IPS-18a (cell line): Measurements from ENCODE around the gene EN2.

ENCODE experiments used
- H3K27ac ChIP-seq: one replicate; pipeline ENCODE4 v1.5.1; 2013; ENCODE audit warnings: low read length
- H3K27me3 ChIP-seq: one replicate; pipeline ENCODE4 v1.6.1; 2013; ENCODE audit warnings: mild to moderate bottlenecking, low read length; ENCODE audit not compliant: control insufficient read depth, insufficient read depth
- H3K36me3 ChIP-seq: one replicate; pipeline ENCODE4 v1.6.1; 2013; ENCODE audit warnings: low read depth, low read length; ENCODE audit not compliant: control insufficient read depth
- H3K4me1 ChIP-seq: one replicate; pipeline ENCODE4 v1.6.1; 2013; ENCODE audit warnings: low read depth, low read length; ENCODE audit not compliant: control insufficient read depth
- H3K4me3 ChIP-seq: one replicate; pipeline ENCODE4 v1.5.1; 2013; ENCODE audit warnings: low read length
- H3K9ac ChIP-seq: one replicate; pipeline ENCODE4 v1.6.1; 2013; ENCODE audit warnings: mild to moderate bottlenecking, low read length, moderate library complexity
- H3K9me3 ChIP-seq: one replicate; pipeline ENCODE4 v1.6.1; 2013; ENCODE audit warnings: low read depth, low read length; ENCODE audit not compliant: control insufficient read depth

Gene EN2

DNA sequence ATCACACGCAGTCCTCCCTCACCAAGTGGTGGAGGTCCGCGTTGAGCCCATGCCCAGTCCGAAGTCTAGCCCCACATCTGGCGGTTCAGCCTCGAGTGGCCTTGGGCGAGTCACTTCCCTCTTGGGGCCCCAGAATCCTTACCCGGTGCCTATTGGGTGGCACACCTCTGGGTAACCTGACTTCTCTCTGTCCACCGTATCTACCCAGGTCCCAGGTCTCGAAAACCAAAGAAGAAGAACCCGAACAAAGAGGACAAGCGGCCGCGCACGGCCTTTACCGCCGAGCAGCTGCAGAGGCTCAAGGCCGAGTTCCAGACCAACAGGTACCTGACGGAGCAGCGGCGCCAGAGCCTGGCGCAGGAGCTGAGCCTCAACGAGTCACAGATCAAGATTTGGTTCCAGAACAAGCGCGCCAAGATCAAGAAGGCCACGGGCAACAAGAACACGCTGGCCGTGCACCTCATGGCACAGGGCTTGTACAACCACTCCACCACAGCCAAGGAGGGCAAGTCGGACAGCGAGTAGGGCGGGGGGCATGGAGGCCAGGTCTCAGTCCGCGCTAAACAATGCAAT is 4.3 kb downstream of the EN2 start:
- peaks cover 97% of the 10 kb centered on the region for H3K27me3 ChIP-seq
- H3K4me1 ChIP-seq: peaks cover 6% of the 10 kb centered on the region

DNA sequence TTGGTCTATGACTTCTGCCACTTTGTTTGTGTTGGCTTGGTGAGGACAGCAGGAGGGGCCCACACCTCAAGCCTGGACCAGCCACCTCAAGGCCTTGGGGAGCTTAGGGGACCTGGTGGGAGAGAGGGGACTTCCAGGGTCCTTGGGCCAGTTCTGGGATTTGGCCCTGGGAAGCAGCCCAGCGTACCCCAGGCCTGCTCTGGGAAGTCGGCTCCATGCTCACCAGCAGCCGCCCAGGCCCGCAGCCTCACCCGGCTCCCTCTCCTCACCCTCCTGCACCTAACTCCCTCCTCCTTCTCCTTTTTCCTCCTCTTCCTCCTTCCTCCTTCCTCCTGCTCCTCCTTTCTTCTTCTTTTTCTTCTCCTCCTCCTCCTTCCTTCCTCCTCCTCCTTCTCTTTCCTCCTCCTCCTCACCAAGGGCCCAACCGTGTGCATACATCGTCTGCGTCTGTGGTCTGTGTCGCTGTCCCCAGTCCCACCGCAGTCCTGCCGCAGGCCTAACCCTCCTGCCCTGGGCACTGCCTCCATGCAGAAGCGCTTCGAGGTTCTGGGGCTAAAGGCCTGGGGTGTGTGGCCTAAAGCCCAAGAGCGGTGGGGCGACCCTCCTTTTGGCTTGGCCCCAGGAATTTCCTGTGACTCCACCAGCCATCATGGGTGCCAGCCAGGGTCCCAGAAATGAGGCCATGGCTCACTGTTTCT is 5.3 kb downstream of the EN2 start:
- peaks cover 100% of the 10 kb centered on the region for H3K27me3 ChIP-seq

More for the DNA sequence above, 4.3 kb downstream of the EN2 start:
- H3K4me3 ChIP-seq: no peak overlapping the region
- H3K9ac ChIP-seq: no peak overlapping the region
- H3K9me3 ChIP-seq: no peaks in the 10 kb centered on the region
- H3K27ac ChIP-seq: no peak overlapping the region
- H3K36me3 ChIP-seq: no peaks in the 10 kb centered on the region

DNA sequence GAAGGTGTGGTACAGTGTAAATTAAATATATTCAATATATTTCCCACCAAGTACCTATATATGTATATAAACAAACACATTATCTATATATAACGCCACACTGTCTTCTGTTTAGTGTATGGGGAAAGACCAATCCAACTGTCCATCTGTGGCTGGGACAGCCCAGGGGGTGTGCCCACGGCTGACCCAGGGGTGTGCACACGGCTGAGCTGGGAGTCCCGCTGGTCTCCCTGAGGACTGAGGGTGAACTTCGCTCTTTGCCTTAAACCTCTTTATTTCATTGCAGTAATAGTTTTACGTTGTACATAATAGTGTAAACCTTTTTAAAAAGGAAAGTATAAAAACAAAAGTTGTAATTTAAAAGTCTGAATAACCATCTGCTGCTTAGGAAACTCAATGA is 6.3 kb downstream of the EN2 start:
- peaks cover 100% of the 10 kb centered on the region for H3K27me3 ChIP-seq

More for the DNA sequence above, 5.3 kb downstream of the EN2 start:
- Histone ChIP-seq H3K9ac (no peak overlapping the region), H3K4me1 (peaks cover 8% of the 10 kb centered on the region), H3K27ac (no peak overlapping the region), H3K4me3 (no peak overlapping the region), H3K9me3 (no peaks in the 10 kb centered on the region), H3K36me3 (no peaks in the 10 kb centered on the region)

DNA sequence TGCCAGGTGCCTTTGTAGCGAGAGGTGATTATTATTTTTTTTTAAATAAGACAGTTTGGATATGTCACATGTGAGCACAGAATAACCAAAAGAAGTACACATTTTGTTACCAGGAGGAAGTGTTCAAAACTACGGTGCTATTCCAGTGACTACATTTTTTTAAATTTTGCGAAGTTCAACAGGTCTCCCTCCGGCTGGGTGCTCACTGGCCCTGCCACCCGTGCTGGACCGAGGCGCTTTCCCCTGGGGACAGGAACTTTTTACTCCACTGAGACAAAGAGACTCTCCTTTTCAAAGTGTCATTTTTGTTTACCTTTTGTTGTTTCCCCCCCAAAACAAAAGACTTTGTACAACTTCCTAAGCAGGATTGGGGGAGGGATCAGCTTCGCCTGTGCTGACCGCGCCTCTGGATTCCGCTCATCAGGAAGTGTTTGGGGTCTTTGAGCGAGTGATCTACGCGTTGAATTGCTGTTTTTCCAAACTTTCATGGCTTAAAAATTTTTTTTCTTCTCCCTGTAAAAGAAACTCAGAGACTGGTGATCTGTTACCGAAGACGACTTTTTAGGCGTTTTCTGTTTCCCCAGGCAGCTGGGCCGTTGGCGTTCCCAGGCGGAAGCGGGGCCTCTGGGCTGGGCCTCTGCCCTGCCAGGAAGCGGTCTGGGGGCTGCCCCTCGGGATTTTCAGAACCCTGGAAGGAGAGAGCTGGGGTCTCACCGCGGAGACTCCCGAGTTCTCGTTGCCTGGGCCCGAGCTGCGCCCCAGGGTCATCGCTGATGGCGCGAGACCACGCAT is 7.2 kb downstream of the EN2 start:
- H3K9ac ChIP-seq: no peak overlapping the region
- peaks cover 4% of the 10 kb centered on the region for H3K4me1 ChIP-seq
- H3K4me3 ChIP-seq: no peak overlapping the region
- H3K27me3 ChIP-seq: peaks cover 100% of the 10 kb centered on the region
- H3K9me3 ChIP-seq: no peaks in the 10 kb centered on the region
- H3K36me3 ChIP-seq: no peaks in the 10 kb centered on the region
- H3K27ac ChIP-seq: no peak overlapping the region

More for the DNA sequence above, 6.3 kb downstream of the EN2 start:
- no peak overlapping the region for H3K4me3 ChIP-seq
- H3K27ac ChIP-seq: no peak overlapping the region
- H3K4me1 ChIP-seq: peaks cover 8% of the 10 kb centered on the region
- no peaks in the 10 kb centered on the region for H3K9me3 ChIP-seq
- H3K36me3 ChIP-seq: no peaks in the 10 kb centered on the region
- H3K9ac ChIP-seq: no peak overlapping the region

DNA sequence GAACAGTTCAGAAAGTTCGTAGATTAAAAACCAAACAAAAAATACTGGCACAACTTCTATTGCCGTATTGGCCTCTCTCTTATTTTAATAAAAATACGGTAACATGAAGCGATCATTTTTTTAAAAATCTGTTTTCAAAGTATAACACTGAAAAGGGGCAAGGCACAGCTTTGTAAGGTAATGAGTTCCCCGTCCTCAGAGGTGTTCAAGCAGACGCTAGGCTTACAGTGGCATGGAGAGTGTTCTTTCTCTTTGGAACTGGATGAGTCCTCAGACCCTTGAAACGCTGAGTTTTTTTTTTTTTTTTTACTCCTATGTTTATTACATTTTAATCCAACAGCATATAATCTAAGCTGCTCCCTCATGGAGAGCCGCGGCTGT is 7.8 kb downstream of the EN2 start:
- Histone ChIP-seq H3K9ac (no peak overlapping the region), H3K9me3 (no peaks in the 10 kb centered on the region), H3K27ac (no peak overlapping the region), H3K4me1 (peaks cover 3% of the 10 kb centered on the region), H3K36me3 (no peaks in the 10 kb centered on the region), H3K4me3 (no peak overlapping the region), H3K27me3 (peaks cover 100% of the 10 kb centered on the region)

DNA sequence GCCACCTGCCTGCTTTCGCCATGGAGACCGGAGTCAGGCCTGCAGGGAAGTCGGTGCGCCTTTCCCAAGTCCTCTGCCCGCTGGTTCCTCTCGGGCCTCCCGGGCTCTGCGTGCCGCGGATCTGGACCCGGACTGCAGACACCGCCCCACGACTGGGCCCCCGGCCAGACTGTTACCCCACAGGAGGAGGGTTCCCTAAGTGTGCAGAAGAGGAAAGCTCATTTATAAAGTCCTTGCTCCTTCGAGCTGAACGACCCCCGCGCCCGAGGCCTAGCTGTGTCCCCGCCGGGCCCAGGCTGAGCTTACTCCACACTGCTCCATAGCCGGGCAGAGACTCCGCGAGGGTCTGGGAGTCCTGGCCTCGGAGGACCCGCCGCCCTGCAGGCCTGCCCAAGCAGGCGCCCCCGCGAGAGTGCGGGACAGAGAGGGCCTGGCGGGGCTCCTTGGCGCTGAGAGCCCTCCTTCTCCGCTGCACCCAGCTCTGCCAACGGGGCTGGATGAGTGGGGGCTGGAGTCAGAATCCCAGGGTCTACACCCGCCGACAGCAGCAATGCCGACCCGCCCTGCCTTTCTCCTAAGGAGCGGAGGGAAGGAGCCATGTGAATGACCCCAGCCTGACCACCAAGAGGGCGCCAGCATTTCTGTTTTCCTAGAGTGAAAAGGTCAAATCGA is 8.3 kb downstream of the EN2 start:
- peaks cover 3% of the 10 kb centered on the region for H3K4me1 ChIP-seq
- no peak overlapping the region for H3K9ac ChIP-seq
- no peaks in the 10 kb centered on the region for H3K36me3 ChIP-seq
- H3K27me3 ChIP-seq: peaks cover 100% of the 10 kb centered on the region
- no peaks in the 10 kb centered on the region for H3K9me3 ChIP-seq
- no peak overlapping the region for H3K27ac ChIP-seq
- peak overlapping the region; percentile 45 for H3K4me3 ChIP-seq

DNA sequence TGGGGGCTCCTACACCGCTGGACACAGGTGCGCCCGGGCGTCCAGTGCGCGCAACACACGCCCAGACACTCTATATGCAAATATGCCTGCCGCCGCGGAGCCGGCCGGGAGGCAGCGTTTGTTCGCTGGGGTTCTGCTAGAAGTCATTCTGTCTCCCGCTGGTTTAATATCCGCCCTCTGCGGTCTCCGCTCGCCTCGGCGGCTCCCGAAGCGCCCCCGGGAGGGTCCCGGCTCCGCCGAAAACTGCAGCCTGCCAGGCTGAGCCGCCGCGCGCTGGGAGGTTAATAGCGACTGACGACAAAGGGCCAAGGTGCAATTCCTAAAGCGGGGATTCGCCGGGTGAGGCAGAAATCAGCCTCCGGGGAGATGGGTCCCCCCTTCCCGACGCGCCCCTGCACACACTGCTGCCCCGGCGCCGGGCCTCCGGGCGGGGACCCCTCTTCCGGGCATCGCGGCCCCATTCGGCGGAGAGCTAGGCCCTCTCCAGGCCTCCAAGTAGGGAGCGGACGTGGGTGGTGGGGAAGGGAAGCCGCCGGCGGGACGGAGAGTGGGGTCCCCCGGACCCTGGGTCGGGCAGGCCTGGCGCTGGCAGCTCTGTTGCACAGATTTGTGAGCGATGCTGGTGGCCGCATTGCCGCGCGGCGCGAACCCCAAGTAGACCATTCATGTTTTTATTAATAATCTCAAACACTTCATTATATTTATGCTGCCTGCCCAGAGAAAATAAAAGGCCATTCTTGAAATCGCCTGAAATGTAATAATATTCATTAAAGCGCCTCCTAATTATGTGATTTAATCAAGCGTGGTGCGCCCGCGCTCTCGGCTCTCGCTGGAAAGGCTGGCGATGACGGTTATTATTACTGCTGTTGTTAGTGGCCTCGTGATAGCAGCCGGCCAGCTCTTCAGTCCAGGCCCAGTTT is 9.1 kb downstream of the EN2 start:
- Histone ChIP-seq H3K4me3 (peak overlapping the region; percentile 45), H3K27ac (no peak overlapping the region), H3K9ac (no peak overlapping the region), H3K27me3 (peaks cover 100% of the 10 kb centered on the region), H3K36me3 (no peaks in the 10 kb centered on the region), H3K4me1 (peaks cover 6% of the 10 kb centered on the region), H3K9me3 (no peaks in the 10 kb centered on the region)

DNA sequence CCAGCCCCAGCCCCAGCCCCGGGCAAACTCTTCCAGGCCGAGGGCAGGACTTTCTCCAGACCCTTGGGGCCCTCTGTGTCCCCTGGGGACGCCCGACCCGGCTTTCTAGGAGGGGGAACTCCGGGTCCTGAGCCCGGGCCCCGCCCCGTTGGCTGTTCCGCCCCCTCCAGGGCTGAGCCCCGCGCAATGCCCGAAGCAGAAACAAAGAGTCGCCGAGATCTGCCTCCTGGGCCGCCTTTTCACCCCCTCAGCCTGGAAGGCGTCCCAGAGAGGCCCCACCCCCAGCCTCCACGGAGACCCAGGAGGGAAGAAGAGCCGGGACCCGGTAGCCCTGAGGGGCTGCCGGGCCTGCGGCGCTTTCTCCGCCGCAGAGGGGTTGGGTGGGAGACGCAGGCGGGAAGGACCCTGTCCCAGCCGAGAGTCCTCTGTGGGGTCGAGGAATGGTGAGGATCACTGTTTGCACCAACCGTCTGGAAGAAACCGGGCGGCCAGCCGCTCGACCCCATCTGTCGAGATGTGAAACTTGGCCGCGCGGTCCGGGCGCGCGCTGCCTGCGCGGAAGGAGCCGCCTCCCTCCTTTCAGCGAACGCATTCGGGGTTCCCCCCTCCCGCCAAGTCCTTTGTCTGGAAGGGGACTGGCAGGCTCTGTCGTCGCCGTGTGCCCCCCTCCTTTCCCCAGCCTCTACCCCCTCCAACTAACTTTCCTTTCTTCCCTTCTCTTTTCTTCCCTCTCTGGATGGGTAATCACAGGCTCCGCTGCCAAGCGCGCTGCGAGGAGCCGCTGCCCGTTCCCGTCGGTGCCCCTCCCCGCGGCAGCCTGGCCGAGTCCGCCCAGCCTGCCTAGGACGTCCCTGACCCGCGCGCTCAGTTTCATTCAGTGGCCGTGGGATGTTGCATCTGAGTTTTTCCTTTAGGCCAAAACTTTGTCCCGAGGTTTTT is 10.2 kb downstream of the EN2 start:
- Histone ChIP-seq H3K27me3 (peaks cover 100% of the 10 kb centered on the region), H3K9me3 (no peaks in the 10 kb centered on the region), H3K4me3 (peak overlapping the region; percentile 45), H3K4me1 (peaks cover 6% of the 10 kb centered on the region), H3K27ac (no peak overlapping the region), H3K9ac (peak overlapping the region; percentile 21), H3K36me3 (no peaks in the 10 kb centered on the region)

DNA sequence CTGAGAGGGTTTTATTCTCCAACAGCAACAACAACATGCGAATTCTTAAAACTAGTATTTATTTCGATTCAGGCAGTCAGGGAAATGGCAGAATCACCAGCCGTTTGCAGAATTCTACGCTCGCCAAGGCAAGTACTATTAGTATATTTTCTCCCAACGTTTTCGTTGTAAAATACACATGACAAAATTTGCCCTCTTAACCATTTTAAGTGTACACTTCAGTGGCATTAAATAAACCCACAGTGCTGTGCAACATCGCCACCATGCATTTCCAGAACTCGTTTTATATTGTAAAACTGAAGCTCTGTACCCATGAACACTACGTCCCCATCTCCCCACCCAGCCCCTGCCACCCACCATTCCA is 10.8 kb downstream of the EN2 start:
- Histone ChIP-seq H3K27me3 (peaks cover 100% of the 10 kb centered on the region), H3K4me3 (no peak overlapping the region), H3K4me1 (peaks cover 6% of the 10 kb centered on the region)

More for the DNA sequence above, 10.8 kb downstream of the EN2 start:
- Histone ChIP-seq H3K27ac (no peak overlapping the region), H3K9me3 (no peaks in the 10 kb centered on the region), H3K9ac (no peak overlapping the region), H3K36me3 (no peaks in the 10 kb centered on the region)
